HCT116 (cell line): Measurements from ENCODE around the gene KLF6.

Experiments
- POLR2A ChIP-seq: IDR thresholded peaks from 2 replicates; pipeline ENCODE4 v1.7.0; 2011; ENCODE audit warnings: borderline replicate concordance; ENCODE audit not compliant: insufficient read depth, insufficient read length; ENCODE audit errors: extremely low read depth
- TF ChIP-seq, protein P1 (sequence below), 3 experiments: fragments of 200-600 bp in 1 of 3; sonication (generic) in 1 of 3; IDR thresholded peaks in 2 of 3; conservative IDR thresholded peaks in 1 of 3; 2 replicates each; pipeline ENCODE4 v1.5.1; 2012 to 2017; ENCODE audit warnings: low read depth in 2 of 3, low read length in 2 of 3, antibody characterized with exemption in 1 of 3, borderline replicate concordance in 1 of 3, control low read depth in 1 of 3, mild to moderate bottlenecking in 1 of 3, mixed read lengths in 1 of 3, mixed run types in 1 of 3, moderate library complexity in 1 of 3; ENCODE audit not compliant: insufficient read depth in 1 of 3
- TF ChIP-seq, protein P2 (sequence below): IDR thresholded peaks from 2 replicates; pipeline ENCODE4 v1.6.1; 2012

DNA sequence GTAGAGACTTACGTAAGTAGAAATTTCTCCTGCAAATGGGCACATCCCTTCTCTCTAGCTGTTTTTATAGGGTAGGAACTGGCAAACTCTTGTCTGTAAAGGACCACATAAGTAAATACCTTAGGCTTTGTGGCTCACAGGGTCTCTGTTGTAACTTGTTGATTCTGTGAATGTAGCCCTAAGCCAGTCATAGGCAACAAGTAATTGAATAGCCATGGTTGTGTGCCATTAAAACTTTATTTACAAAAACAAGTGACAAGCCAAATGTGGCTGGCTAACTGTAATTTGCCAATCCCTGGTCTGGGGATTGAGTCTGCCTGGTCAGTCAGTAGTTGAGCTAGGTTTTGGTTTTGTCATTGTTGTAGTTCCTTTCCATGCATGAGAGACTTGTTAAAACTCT, 5.3 kb upstream of the KLF6 start:
- no peak for TF ChIP-seq POLR2A
- TF ChIP-seq, protein P1, sequence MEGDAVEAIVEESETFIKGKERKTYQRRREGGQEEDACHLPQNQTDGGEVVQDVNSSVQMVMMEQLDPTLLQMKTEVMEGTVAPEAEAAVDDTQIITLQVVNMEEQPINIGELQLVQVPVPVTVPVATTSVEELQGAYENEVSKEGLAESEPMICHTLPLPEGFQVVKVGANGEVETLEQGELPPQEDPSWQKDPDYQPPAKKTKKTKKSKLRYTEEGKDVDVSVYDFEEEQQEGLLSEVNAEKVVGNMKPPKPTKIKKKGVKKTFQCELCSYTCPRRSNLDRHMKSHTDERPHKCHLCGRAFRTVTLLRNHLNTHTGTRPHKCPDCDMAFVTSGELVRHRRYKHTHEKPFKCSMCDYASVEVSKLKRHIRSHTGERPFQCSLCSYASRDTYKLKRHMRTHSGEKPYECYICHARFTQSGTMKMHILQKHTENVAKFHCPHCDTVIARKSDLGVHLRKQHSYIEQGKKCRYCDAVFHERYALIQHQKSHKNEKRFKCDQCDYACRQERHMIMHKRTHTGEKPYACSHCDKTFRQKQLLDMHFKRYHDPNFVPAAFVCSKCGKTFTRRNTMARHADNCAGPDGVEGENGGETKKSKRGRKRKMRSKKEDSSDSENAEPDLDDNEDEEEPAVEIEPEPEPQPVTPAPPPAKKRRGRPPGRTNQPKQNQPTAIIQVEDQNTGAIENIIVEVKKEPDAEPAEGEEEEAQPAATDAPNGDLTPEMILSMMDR (IDR thresholded peaks at IDR 0.05 in 2 of 3, conservative IDR thresholded peaks at IDR 0.05 in 1 of 3; ENCODE audit: borderline replicate concordance in 1 of 3, insufficient read depth in 1 of 3, low read depth in 2 of 3, low read length in 2 of 3) = no peak
- TF ChIP-seq, protein P2, sequence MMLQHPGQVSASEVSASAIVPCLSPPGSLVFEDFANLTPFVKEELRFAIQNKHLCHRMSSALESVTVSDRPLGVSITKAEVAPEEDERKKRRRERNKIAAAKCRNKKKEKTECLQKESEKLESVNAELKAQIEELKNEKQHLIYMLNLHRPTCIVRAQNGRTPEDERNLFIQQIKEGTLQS = no peak
